GM11168 (cell line): ENCODE data around the gene REST.
"Not testable (repeated sequence)": the region's sequence is repeated elsewhere in the genome, so short reads cannot be mapped to it uniquely, and the experiment has no call there.

ENCODE experiments used
- in situ Hi-C: fragments of 300-500 bp; cut with MboI; formaldehyde crosslinking; loops from one replicate; pipeline ENCODE4 v1.12.0; 2022; ENCODE audit warnings: low sequenced_read_pairs; ENCODE audit not compliant: unreplicated experiment

Gene REST, protein sequence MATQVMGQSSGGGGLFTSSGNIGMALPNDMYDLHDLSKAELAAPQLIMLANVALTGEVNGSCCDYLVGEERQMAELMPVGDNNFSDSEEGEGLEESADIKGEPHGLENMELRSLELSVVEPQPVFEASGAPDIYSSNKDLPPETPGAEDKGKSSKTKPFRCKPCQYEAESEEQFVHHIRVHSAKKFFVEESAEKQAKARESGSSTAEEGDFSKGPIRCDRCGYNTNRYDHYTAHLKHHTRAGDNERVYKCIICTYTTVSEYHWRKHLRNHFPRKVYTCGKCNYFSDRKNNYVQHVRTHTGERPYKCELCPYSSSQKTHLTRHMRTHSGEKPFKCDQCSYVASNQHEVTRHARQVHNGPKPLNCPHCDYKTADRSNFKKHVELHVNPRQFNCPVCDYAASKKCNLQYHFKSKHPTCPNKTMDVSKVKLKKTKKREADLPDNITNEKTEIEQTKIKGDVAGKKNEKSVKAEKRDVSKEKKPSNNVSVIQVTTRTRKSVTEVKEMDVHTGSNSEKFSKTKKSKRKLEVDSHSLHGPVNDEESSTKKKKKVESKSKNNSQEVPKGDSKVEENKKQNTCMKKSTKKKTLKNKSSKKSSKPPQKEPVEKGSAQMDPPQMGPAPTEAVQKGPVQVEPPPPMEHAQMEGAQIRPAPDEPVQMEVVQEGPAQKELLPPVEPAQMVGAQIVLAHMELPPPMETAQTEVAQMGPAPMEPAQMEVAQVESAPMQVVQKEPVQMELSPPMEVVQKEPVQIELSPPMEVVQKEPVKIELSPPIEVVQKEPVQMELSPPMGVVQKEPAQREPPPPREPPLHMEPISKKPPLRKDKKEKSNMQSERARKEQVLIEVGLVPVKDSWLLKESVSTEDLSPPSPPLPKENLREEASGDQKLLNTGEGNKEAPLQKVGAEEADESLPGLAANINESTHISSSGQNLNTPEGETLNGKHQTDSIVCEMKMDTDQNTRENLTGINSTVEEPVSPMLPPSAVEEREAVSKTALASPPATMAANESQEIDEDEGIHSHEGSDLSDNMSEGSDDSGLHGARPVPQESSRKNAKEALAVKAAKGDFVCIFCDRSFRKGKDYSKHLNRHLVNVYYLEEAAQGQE

DNA sequence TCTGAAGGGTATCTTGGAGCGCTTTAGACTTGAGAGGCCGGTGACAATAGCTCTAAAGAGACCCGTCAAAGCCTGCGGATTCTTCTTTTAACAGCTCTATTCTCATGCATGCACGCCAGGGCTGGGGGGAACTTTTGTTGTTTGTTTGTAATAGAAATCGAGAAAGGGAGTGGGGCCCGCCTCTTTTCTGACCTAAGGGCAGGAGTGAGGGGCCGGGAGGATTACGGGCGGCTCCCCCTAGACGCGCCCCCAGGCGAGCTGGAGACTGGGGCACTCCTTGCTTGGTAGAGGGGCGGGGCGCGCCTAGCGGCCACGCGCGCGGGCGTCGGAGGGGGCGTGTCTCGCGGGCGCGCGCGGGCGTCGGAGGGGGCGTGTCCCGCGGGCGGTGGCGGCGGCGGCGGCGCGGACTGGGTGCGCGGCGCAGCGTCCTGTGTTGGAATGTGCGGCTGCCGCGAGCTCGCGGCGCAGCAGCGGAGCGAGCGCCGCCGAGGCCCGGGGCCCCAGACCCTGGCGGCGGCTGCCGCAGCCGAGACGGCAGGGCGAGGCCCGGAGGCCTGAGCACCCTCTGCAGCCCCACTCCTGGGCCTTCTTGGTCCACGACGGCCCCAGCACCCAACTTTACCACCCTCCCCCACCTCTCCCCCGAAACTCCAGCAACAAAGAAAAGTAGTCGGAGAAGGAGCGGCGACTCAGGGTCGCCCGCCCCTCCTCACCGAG lies at the start of gene REST:
Gene REST, plus strand, starts transcription at position 412 of the 717 bp plus-strand sequence. CDS start 2,739 bp downstream, outside the sequence.
- in situ Hi-C loops, result no loop called here

DNA sequence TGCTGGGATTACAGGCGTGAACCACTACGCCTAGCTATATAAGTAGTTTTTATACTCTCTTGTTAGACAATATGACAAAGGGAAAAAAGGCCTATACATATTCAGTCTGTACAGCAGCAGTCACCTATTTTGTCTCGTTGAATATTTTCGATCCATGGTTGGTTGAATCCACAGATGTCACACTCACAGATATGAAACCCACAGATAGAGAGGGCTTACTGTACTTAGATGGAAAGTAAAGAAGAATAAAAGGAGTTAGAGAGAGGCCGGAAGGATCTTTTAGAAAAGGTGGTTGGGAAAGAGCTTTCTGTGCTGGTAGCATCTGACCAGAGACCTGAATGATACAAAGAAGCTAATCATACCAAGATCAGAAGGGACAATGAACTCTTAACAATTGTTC lies 47.9 kb upstream of the REST start:
- in situ Hi-C loops, result no loop called here

DNA sequence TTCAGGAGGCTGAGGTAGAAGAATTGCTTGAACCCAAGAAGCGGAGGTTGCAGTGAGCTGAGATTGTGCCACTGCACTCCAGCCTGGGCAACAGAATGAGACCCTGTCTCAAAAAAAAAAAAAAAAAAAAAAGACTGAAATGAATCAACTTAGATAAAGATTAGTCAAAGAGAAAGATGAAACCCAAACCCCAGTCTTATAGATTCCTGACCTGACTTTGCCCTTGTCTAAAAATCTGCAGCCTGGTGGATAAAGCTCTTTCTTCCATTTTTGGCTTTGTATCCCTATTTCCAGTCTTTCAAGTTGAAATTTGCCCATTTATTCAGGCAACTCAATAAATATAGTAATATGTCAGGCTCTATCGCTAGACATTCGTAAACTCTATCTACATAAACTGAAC lies 46.9 kb upstream of the REST start:
- in situ Hi-C loops, result no loop called here

DNA sequence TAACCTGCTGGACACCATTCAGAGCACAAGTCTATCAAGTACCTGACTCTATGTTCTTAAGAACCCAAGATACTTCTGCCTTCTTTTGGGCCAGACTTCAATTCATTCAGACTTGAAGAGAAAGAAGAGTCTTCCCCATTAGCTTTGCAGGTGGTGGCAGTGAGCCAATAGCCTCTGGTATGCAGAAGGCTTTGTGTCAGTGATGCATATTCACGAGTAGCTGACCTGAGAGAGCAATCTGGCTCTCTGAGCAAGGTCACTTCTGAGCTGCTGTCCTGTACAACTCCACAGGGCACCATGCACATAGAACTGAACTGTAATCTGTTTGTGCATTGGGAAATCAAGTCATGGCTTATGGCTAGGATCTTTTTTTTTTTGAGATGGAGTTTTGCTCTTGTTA lies 46.3 kb upstream of the REST start:
- in situ Hi-C loops, result no loop called here

DNA sequence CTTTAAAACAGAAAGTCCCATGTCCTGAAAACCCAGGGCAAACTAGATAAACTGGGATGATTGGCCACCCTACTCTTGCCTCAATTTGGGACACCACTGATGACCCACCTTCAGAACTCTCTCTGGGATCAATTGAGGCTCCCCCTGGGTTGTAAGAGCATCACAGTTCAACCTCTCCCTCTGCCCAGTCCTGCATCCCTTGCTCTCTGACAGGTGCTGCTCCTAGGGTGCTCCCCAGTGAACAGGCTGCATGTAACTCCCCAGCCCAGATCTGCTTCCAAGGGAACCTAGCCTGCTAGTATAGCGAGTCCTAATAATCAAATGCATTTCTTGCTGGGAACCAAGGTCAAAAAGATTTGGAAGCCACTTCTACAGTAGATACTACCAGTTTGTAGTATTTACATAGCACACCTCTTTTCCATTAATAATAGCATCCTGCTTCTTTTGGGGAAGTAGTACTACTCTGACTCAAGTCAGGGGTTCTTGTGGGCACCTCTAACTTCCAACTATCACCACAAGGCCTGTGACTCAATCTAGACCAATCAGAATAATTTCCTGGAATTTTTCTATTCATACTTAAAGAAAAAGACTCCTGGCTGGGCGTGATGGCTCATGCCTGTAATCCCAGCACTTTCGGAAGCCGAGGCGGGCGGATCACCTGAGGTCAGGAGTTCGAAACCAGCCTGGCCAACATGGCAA lies 44.1 kb upstream of the REST start:
- in situ Hi-C loops, result no loop called here

DNA sequence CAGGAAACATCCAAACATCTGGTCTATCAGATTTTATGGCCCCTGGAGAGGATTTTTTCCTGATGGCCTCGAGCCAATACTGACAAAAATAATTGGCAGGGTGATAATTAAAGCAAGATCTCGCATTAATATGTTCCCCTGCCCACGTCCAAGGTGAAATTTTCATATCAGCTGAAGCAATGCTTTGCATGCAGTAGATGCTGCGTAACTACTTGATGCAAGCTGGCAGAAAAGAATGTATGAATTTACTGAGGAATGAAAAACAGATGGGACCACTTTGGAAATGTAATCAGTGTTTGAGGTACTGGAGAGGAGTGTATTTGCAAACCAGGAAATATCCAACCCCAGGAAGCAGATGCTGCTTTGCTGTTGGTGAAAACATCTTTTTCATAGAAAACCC lies 36.8 kb upstream of the REST start:
- in situ Hi-C loops, result no loop called here

DNA sequence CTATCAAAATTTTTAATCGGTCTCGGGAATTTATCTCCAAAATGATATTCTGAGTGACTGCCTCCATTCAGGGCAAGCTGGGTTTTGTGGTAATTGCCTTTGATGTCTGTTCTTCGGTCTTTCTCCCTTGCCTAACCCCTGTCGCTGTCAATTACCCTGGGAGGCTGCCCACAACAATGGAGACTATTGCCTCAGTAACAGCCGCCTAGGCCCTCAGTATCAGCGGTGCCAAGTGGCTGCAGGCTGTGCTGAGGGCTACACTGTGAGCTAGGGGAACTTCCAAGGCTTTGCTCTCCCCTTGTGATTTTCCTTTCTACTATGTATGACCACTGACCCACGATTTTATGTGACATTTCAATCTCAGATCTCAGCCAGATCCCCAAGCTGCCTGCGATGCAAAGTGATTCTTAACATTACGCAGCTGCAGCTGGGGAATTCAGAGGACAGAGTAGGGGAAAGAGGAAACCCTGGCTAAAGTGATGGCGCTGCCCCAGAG lies 36.3 kb upstream of the REST start:
- in situ Hi-C loops, result no loop called here

DNA sequence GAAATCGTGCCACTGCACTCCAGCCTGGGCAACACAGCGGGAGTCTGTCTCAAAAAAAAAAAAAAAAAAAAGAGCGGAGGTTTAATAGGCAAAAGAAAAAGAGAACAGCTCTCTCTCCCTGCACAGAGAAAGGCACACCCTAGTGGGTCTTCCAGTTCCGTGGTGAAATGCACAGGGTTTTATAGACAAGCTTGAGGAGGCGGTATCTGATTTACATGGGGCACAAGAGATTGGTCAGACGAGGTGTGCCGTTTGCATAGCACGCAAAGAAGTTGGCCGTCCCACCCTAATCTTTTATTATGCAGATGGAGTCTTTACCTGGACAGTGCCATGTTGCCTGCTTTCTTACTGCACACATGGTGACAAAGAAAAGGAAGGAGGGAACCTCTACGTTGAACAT lies 33.5 kb upstream of the REST start:
- in situ Hi-C loops, result no loop called here

DNA sequence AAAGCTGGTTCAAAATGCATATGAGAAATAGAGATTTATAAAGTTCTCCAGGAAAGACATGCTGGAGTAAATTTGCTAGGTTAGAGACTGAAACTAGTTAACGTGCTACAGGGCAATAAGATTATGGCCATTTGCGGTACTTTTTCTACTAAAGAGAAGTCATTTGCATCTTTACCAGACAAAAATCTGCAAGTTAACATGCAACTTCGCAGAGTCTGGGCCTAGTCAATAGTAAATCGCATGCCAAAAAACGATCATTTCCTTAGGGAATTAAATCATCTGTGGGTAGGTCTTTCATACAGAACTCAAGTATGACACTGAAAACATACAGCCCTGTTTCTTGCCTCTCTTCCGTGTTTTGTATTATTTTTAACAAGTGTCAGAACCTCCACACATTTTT lies 32.8 kb upstream of the REST start:
- in situ Hi-C loops, result no loop called here

DNA sequence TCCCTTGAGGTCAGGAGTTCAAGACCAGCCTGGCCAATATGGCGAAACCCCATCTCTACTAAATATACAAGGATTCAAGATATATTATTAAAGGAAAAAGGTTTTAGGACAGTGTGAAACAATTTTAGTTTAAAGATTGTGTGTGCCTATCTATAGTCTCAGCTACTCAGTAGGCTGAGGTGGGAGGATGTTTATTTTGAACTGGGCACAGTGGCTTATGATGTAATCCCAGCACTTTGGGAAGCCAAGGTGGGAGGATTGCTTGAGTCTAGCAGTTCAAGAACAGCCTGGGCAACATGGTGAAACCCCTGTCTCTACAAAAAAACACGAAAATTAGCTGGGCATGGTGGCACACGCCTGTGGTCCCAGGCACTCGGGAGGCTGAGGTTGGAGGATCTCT lies 31.4 kb upstream of the REST start:
- in situ Hi-C loops, result no loop called here

DNA sequence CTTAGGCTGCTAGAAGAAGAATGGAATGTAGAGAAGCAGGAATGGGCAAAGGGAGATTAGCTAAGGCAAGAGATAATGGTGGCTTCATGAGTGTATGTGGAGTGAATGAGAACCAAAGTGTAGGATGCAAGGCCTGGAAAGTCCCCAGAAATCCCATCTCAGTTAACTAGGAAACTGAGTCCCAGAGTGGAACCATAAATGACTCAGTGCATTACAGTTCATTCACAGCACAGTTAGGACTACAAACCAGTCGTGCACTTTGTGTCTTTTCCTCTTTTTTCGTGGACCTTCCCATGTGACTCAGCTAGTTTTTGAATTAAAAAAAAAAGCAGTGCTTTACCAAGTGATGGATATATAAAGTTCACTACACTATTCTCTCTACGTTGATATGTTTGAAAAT lies 27.7 kb upstream of the REST start:
- in situ Hi-C loops, result no loop called here

DNA sequence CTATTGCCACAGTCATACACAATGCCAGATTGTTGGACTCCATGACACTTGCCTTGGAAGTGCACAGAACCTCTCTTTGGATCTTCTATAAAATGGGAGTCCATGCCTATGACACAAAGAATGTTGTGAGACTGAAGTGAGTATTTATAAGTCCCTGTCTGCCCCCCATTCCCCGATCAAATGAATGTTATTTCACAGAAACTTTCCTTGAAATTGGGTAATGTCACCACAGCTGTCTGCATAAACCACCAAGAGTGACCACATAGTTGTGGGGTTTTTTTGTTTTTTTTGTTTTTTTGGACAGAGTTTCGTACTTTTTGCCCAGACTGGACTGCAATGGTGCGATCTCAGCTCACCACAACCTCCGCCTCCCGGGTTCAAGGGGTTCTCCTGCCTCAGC lies 27.1 kb upstream of the REST start:
- in situ Hi-C loops, result no loop called here

DNA sequence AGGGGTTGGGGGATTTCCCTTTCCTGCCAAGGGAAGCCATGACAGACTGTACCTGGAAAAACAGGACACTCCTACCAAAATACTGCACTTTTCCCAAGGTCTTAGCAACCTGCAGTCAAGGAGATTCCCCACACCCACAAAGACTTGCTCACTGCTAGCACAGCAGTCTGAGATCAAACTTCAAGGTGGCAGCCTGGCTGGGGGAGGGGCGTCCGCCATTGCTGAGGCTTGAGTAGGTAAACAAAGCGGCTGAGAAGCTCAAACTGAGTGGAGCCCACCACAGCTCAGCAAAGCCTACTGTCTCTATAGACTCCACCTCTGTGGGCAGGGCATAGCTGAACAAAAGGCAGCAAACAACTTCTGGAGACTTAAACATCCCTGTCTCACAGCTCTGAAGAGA lies 23.2 kb upstream of the REST start:
- in situ Hi-C loops, result not testable (repeated sequence)

DNA sequence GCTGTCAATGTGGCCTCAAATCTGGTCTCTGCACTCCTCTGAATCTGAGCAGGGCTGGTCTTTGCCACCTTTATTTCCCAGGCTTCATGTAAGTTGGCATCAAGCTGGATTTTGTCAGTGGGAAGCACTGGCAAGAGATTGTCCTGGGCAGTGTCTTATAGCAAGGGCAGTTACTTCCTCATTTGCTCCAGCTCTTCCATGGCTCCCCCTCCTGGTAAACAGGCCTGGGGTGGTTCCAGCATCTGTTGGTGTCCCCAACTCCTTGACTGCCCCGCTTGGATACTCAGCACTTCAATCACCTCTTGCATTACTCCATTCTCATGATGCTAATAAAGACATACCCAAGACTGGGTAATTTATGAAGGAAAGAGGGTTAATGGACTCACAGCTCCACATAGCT lies 15.0 kb upstream of the REST start:
- in situ Hi-C loops, result no loop called here

DNA sequence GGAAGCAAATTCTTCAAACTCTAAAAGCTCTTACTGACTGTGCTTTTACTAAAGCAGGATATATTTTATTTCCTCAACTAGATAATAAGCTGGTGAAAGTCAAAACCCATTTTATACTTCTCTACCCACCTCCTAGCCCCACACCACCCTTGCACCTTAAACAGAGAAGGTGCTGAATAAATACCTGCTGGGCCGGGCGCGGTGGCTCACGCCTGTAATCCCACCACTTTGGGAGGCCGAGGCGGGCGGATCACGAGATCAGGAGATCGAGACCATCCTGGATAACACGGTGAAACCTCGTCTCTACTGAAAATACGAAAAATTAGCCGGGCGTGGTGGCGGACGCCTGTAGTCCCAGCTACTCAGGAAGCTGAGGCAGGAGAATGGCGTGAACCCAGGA lies 9.9 kb upstream of the REST start:
- in situ Hi-C loops, result not testable (repeated sequence)

DNA sequence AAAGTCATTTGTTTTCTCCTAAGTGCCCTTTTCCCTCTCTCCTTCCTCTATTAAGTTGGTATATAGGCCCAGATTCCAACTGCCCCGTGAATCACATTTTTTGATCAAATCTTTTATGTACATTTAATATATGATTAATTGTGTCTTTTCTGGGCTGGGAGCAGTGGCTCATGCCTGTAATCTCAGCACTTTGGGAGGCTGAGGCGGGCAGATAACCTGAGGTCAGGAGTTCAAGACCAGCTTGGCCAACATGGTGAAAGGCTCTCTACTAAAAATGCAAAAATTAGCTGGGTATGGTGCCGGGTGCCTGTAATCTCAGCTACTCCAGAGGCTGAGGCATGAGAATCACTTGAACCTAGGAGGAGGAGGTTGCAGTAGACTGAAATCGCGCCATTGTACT lies 7.5 kb upstream of the REST start:
- in situ Hi-C loops, result not testable (repeated sequence)

DNA sequence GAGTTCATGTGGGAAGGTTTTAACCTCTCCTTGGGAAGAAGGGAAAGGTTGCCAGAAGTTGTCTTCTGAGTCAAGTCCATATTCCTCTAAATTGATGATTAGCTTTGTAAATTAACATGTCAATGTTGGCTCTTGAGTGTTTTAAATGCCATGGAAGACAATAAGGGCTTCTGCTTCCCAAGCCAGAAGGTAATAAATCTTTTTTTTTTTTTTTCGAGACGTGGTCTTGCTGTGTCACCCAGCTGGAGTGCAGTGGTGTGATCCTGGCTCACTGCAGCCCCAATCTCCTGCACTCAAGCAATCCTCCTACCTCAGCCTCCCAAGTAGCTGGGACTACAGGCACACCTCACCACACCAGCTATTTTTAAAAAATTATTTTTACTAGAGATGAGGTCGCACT lies 5.0 kb upstream of the REST start:
- in situ Hi-C loops, result no loop called here

DNA sequence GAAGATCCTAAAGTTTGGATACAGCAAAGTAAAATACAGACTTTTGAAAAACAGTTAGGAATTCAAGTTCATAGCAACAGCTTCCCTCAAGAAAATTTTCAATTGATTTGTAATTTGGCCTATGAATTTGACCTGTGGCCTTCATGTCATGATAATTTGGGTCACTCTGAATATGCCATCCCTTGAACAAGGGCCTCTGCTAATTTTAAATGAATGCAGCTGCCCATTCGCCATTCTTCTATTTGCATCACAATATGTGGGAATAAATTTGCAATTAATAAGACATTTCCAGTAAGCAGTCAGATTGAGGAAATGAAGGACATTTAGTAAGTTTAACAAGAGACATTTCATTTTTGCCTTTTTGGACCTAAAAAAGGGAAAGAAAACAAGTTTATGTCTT lies 1.9 kb upstream of the REST start:
- in situ Hi-C loops, result no loop called here

DNA sequence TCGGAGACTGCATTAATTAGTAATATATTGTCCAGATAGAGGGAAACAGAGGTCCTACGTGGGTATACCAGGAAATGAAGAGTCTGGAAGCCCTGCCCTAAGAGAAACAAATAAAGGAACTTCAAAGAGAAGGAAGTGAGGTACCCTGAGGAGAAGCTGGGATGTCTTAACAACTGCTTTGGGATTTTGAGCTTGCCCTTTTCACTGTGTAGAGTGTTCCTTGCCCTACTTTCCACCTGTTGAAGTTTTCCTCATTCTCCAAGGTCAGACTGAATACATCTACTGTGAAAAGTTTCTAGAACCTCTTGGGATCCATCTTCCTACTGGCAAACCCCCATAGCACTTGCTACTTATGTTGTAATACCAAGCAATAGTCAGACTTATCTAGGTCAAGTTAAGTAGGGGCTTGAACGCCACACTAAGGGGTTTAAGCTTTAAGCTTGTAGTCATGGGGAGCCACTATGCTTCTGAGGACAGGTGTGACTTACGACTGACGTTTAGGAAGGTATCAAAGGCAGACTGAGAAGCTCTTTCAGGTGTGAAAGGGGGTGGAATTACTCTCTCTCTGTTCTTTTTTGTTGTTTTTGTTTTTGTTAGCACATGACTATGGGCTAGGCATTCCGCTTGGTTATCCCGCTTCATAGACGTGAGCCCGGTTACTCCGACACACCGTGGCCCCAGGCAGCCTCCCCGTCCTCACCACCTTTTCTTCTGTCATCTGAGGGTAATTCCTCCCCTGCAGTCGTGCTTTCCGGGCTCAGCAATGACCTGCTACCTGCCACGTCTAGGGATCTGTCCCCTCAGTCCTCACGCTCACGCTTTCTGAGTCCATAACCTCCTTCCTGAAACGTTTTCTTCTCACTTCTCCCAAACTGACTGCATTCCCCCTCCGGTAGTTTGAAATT lies 959 bp upstream of the REST start:
- in situ Hi-C loops, result no loop called here
